Measurements from ENCODE around the gene SNAI3.

SNAI3 gene

GRCh38 chr16:88662843-88663606 is 23.3 kb downstream of the SNAI3 start, which contains the start of gene MVD:
TSS of gene MVD (minus strand) at chr16:88663091. CDS start at chr16:88663080, 11 bp downstream.
- peak within 1 kb of the TSS; percentile 73 to 89 for H3K27ac ChIP-seq
- DNase-seq (ENCODE audit: low spot score), result peak; percentile 98
- TF ChIP-seq, protein P1, sequence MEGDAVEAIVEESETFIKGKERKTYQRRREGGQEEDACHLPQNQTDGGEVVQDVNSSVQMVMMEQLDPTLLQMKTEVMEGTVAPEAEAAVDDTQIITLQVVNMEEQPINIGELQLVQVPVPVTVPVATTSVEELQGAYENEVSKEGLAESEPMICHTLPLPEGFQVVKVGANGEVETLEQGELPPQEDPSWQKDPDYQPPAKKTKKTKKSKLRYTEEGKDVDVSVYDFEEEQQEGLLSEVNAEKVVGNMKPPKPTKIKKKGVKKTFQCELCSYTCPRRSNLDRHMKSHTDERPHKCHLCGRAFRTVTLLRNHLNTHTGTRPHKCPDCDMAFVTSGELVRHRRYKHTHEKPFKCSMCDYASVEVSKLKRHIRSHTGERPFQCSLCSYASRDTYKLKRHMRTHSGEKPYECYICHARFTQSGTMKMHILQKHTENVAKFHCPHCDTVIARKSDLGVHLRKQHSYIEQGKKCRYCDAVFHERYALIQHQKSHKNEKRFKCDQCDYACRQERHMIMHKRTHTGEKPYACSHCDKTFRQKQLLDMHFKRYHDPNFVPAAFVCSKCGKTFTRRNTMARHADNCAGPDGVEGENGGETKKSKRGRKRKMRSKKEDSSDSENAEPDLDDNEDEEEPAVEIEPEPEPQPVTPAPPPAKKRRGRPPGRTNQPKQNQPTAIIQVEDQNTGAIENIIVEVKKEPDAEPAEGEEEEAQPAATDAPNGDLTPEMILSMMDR (IDR thresholded peaks at IDR 0.05), result no peak
- peak within 1 kb of the TSS; percentile 96 for H3K4me3 ChIP-seq

- no peak for DNase-seq (ENCODE audit: low spot score)
- TF ChIP-seq, protein P1 (IDR thresholded peaks at IDR 0.05), result no peak
- Histone ChIP-seq H3K4me3 (peak overlapping the region; percentile 96), H3K27ac (peak overlapping the region; percentile 73 to 89)
Observed at GRCh38 chr16:88662222-88662842, 24.0 kb downstream of the SNAI3 start.

GRCh38 chr16:88661468-88661867 is 24.8 kb downstream of the SNAI3 start:
- H3K27ac ChIP-seq, result no peak overlapping the region
- TF ChIP-seq, protein P1 (IDR thresholded peaks at IDR 0.05), result no peak
- H3K4me3 ChIP-seq, result no peak overlapping the region
- DNase-seq (ENCODE audit: low spot score), result no peak

DNA sequence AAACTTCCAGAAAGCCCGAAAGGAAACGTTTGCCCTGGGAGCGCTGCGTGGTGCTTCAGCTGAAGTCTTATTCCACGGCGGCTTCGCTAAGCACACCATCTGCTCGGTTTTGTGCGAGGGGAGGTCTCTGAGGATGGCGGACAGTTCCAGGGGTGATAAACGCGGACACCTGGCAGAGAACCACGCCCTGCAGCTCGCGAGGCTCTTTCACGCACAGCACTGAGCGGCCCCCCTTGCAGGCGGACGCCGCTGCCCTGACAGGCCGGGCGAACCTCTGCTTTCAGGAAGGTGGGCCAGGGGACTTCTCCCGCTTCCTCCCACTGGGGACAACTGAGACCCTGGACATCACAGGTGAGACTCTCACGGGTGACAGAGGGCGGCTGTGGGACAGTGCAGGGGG is 27.1 kb downstream of the SNAI3 start:
- Histone ChIP-seq H3K27ac (no peak overlapping the region), H3K4me3 (no peak overlapping the region)
- TF ChIP-seq, protein P1 (IDR thresholded peaks at IDR 0.05), result no peak
- no peak for DNase-seq (ENCODE audit: low spot score)

DNA sequence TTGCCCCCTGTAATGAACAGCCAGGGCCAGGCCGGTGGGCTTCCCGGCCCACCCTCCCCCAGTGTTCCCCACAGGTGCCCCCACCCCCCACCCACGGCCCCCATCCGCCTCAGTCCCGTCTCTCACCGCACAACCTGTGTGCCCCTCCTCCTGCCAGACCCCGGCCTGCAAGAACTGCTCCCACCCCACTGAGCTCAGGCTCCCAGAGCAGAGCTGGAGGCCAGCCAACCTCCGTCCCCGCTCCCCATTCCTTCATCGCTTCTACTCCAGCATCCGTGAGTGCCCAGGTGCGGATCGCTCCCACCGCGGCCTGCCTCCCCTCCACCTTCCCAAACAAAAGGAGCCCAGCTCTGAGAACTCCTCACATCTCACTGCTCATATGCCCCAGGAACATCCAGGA is 27.6 kb downstream of the SNAI3 start:
- TF ChIP-seq, protein P1 (IDR thresholded peaks at IDR 0.05), result no peak
- Histone ChIP-seq H3K4me3 (no peak overlapping the region), H3K27ac (no peak overlapping the region)
- DNase-seq (ENCODE audit: low spot score), result no peak

DNA sequence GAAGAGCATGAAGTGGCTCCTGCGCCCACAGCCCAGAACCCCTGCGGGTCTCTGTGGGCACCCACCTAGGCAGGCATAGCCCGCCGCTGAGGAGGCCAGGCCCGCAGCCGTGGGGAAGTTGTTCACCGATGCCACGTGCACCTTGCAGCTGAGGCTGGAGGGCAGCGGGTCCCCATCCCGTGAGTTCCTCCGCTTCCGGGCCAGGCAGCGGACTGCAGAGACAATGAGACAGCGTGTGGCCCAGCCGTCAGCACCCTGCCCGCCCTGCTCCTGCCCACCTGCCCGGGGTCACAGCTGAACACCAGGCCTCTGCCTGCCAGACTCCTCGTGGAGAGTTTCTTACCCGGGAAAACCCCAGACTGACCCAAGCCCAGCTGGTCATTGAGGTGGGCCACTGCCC is 28.9 kb downstream of the SNAI3 start:
- TF ChIP-seq, protein P1 (IDR thresholded peaks at IDR 0.05), result no peak
- Histone ChIP-seq H3K4me3 (no peak overlapping the region), H3K27ac (no peak overlapping the region)
- DNase-seq (ENCODE audit: low spot score), result no peak

Data from coronary artery (tissue), 2 donors.